Left lung (tissue), 10 donors: ENCODE results near the gene NT5DC4. TPM values are rescaled to one million over a fixed set of nuclear protein-coding genes. Genes with fewer than 3 reads are reported as not detected.
A peak's percentile ranks its signal among the peaks of the same experiment; 100 is the strongest.

ENCODE experiments used
- ATAC-seq: fragments of 200-7000 bp; cut with Tn5 transposase; one replicate; pipeline ENCODE4 v1.9.1; 2020; ENCODE audit warnings: moderate library complexity
- DNase-seq, 4 donors: peaks; one replicate each; pipeline ENCODE4 v3.0.0-alpha.2; 2013 to 2020
- H3K27ac ChIP-seq, 2 donors: fragments of 200-600 bp; sonication (generic) in 1 of 2; one replicate each; pipeline versions ENCODE4 v1.5.0 to v1.8.0; 2020 to 2021
- H3K27me3 ChIP-seq, 2 donors: fragments of 200-600 bp; sonication (generic) in 1 of 2; one replicate each; pipeline versions ENCODE4 v1.5.0 to v1.8.0; 2020 to 2021
- H3K36me3 ChIP-seq, 2 donors: fragments of 200-600 bp; sonication (generic) in 1 of 2; one replicate each; pipeline versions ENCODE4 v1.5.0 to v1.8.0; 2020 to 2021
- H3K4me1 ChIP-seq, 2 donors: fragments of 200-600 bp; one replicate each; pipeline ENCODE4 v1.8.0; 2021
- H3K4me3 ChIP-seq, 2 donors: fragments of 200-600 bp; sonication (generic) in 1 of 2; one replicate each; pipeline versions ENCODE4 v1.5.0 to v1.8.0; 2020 to 2021; ENCODE audit warnings: mild to moderate bottlenecking in 1 of 2
- H3K9me3 ChIP-seq, 2 donors: fragments of 200-600 bp; sonication (generic) in 1 of 2; one replicate each; pipeline versions ENCODE4 v1.5.0 to v1.8.0; 2020 to 2021
- intact Hi-C, 2 donors: fragments of 100-400 bp; cut with DNase I; formaldehyde crosslinking; loops; one replicate each; pipeline versions ENCODE4 v1.11.2 to v1.14.2; 2022
- polyA plus RNA-seq, 6 donors: library from polyadenylated mRNA; unstranded; fragments of 120-200 nt; gene quantifications; one replicate each; pipeline ENCODE4 v1.2.1, GENCODE V29; 2013; ENCODE audit not compliant: insufficient read length in 6 of 6
- total RNA-seq, 2 donors: library from RNA; stranded (reverse); fragmentation: NEBNext Ultra II Directional; extraction: Animal tissue kit (Norgen Biotek cat#: 25700); gene quantifications; one replicate each; pipeline ENCODE4 v1.2.1, GENCODE V29; 2021
- TF ChIP-seq, protein P1 (sequence below), 2 donors: fragments of 200-600 bp; sonication (generic) in 1 of 2; IDR thresholded peaks; one replicate each; pipeline versions ENCODE4 v1.5.0 to v1.8.0; 2021; ENCODE audit warnings: antibody characterized with exemption in 2 of 2
- donor health status: DM: no; HTN: yes; CAD: no.
- donor health status: DM: no; HTN: no; CAD: no.

Gene NT5DC4
- total and polyA plus RNA-seq, 8 donors, result 0.08 to 1.1 (median 0.38) TPM; not detected in 4

DNA sequence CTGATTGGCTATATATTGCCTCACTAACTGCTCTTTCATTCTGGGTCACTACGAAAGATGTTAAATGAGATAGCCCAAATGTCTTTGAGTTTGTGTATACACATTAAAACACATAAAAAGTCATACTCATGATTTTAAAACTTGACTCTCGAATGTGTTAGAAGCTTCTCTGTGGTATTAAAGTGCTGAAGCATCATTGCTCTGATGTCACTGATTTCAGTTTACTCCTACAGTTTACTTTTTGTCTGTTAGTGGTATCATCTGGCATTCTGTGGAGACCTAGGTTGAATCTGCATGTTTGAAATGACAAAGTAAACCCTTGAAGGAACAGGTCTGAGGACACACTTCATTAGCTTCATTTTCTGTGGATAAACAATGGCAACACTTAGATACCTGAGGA, 10.7 kb downstream of the NT5DC4 start:
- Histone ChIP-seq H3K27ac (no peak overlapping the region), H3K4me3 (no peak overlapping the region), H3K27me3 (no peaks in the 10 kb centered on the region), H3K4me1 (peaks cover 0 to 30% of the 10 kb centered on the region in 2 donors), H3K9me3 (no peaks in the 10 kb centered on the region), H3K36me3 (no peaks in the 10 kb centered on the region)
- TF ChIP-seq, protein P1, sequence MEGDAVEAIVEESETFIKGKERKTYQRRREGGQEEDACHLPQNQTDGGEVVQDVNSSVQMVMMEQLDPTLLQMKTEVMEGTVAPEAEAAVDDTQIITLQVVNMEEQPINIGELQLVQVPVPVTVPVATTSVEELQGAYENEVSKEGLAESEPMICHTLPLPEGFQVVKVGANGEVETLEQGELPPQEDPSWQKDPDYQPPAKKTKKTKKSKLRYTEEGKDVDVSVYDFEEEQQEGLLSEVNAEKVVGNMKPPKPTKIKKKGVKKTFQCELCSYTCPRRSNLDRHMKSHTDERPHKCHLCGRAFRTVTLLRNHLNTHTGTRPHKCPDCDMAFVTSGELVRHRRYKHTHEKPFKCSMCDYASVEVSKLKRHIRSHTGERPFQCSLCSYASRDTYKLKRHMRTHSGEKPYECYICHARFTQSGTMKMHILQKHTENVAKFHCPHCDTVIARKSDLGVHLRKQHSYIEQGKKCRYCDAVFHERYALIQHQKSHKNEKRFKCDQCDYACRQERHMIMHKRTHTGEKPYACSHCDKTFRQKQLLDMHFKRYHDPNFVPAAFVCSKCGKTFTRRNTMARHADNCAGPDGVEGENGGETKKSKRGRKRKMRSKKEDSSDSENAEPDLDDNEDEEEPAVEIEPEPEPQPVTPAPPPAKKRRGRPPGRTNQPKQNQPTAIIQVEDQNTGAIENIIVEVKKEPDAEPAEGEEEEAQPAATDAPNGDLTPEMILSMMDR (IDR thresholded peaks at IDR 0.05), result no peak
- ATAC-seq (no peak), DNase-seq (no peak)
- intact Hi-C loops, result no loop called here

- peaks cover 0 to 15% of the 10 kb centered on the region in 2 donors for H3K4me1 ChIP-seq
- DNase-seq, result peak in 2 of 4 donors; percentile 84 to 88
- no peak overlapping the region for H3K4me3 ChIP-seq
- H3K27me3 ChIP-seq, result no peaks in the 10 kb centered on the region
- no peak overlapping the region for H3K27ac ChIP-seq
- no peaks in the 10 kb centered on the region for H3K9me3 ChIP-seq
- intact Hi-C loops, result no loop called here
- H3K36me3 ChIP-seq, result no peaks in the 10 kb centered on the region
- ATAC-seq, result no peak
- TF ChIP-seq, protein P1 (IDR thresholded peaks at IDR 0.05), result no peak
Observed at GRCh38 chr2:112733456-112733855, 12.6 kb downstream of the NT5DC4 start.

GRCh38 chr2:112733871-112734270, 13.1 kb downstream of the NT5DC4 start:
- Histone ChIP-seq H3K9me3 (no peaks in the 10 kb centered on the region), H3K27ac (no peak overlapping the region), H3K4me3 (no peak overlapping the region), H3K4me1 (peaks cover 0 to 11% of the 10 kb centered on the region in 2 donors), H3K27me3 (no peaks in the 10 kb centered on the region), H3K36me3 (peaks cover 0 to 2% of the 10 kb centered on the region in 2 donors)
- TF ChIP-seq, protein P1 (IDR thresholded peaks at IDR 0.05), result no peak
- intact Hi-C loops, result no loop called here
- DNase-seq, result peak in 1 of 4 donors; percentile 59
- ATAC-seq, result no peak

- Histone ChIP-seq H3K9me3 (no peaks in the 10 kb centered on the region), H3K4me3 (no peak overlapping the region), H3K36me3 (peaks cover 0 to 12% of the 10 kb centered on the region in 2 donors), H3K27me3 (no peaks in the 10 kb centered on the region), H3K27ac (no peak overlapping the region), H3K4me1 (no peaks in the 10 kb centered on the region)
- intact Hi-C loops, result no loop called here
- ATAC-seq, result peak; percentile 59
- TF ChIP-seq, protein P1 (IDR thresholded peaks at IDR 0.05), result no peak
- no peak for DNase-seq
Observed at GRCh38 chr2:112737542-112738232, 16.9 kb downstream of the NT5DC4 start.

DNA sequence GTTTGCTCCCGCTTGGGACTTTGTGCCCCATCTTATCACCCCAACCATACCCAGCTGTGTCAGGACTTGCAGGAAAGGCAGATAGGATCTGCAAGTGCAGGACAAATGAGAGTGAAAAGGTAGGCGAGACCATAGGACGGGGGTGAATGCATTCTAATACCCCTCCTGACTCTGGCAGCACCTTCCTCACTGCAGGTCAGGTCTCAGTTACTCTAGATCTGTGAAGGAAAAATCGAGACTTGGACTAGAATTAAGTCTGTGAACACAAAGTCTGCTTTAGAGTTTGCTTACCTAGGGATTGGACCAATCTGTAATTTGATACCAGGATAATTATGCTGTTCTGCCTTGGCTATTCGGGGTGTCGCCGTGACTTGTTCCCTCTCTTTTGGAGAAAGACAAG, 19.7 kb downstream of the NT5DC4 start:
- Histone ChIP-seq H3K4me1 (no peaks in the 10 kb centered on the region), H3K4me3 (no peak overlapping the region), H3K27me3 (no peaks in the 10 kb centered on the region), H3K27ac (no peak overlapping the region), H3K9me3 (no peaks in the 10 kb centered on the region), H3K36me3 (peaks cover 0 to 12% of the 10 kb centered on the region in 2 donors)
- intact Hi-C loops, result no loop called here
- TF ChIP-seq, protein P1 (IDR thresholded peaks at IDR 0.05), result no peak
- DNase-seq, result no peak
- ATAC-seq, result no peak
